HEK293 (cell line): ENCODE data around the gene DVL1.

Experiments
- BCL11A ChIP-seq: fragments of 450-650 bp; formaldehyde crosslinking; IDR thresholded peaks from 2 replicates; pipeline ENCODE4 v1.5.1; 2016; ENCODE audit warnings: low read depth, missing biosample characterization, missing genetic modification characterization
- GFI1B ChIP-seq: fragments of 450-650 bp; formaldehyde crosslinking; IDR thresholded peaks from 2 replicates; pipeline ENCODE4 v1.5.1; 2016; ENCODE audit warnings: missing biosample characterization, missing genetic modification characterization
- SP7 ChIP-seq: fragments of 450-650 bp; formaldehyde crosslinking; IDR thresholded peaks from 2 replicates; pipeline ENCODE4 v1.5.1; 2016; ENCODE audit warnings: missing biosample characterization, missing genetic modification characterization
- WT1 ChIP-seq: fragments of 450-650 bp; formaldehyde crosslinking; IDR thresholded peaks from 2 replicates; pipeline ENCODE4 v1.5.1; 2016; ENCODE audit warnings: missing biosample characterization, missing genetic modification characterization
- ZBTB17 ChIP-seq: fragments of 450-650 bp; formaldehyde crosslinking; IDR thresholded peaks from 2 replicates; pipeline ENCODE4 v1.5.1; 2016; ENCODE audit warnings: missing biosample characterization, missing genetic modification characterization
- ZBTB8A ChIP-seq: fragments of 450-650 bp; formaldehyde crosslinking; IDR thresholded peaks from 2 replicates; pipeline ENCODE4 v1.5.1; 2016; ENCODE audit warnings: missing biosample characterization, missing genetic modification characterization
- ZFHX2 ChIP-seq: fragments of 450-650 bp; formaldehyde crosslinking; conservative IDR thresholded peaks from 2 replicates; pipeline ENCODE4 v1.5.1; 2016; ENCODE audit warnings: missing biosample characterization, missing genetic modification characterization
- ZNF10 ChIP-seq: fragments of 450-650 bp; formaldehyde crosslinking; IDR thresholded peaks from 2 replicates; pipeline ENCODE4 v1.5.1; 2017; ENCODE audit warnings: missing biosample characterization, missing genetic modification characterization
- ZNF138 ChIP-seq: fragments of 450-650 bp; formaldehyde crosslinking; IDR thresholded peaks from 2 replicates; pipeline ENCODE4 v1.5.1; 2016; ENCODE audit warnings: missing biosample characterization, missing genetic modification characterization, borderline replicate concordance
- ZNF155 ChIP-seq: fragments of 450-650 bp; formaldehyde crosslinking; IDR thresholded peaks from 2 replicates; pipeline ENCODE4 v1.5.1; 2016; ENCODE audit warnings: missing biosample characterization, missing genetic modification characterization
- ZNF184 ChIP-seq: fragments of 450-650 bp; IDR thresholded peaks from 2 replicates; pipeline ENCODE4 v1.5.1; 2018; ENCODE audit warnings: missing biosample characterization, mild to moderate bottlenecking, missing genetic modification characterization
- ZNF214 ChIP-seq: fragments of 450-650 bp; formaldehyde crosslinking; IDR thresholded peaks from 2 replicates; pipeline ENCODE4 v1.5.1; 2017; ENCODE audit warnings: missing biosample characterization, mild to moderate bottlenecking, missing genetic modification characterization, borderline replicate concordance
- ZNF366 ChIP-seq: fragments of 450-650 bp; formaldehyde crosslinking; conservative IDR thresholded peaks from 2 replicates; pipeline ENCODE4 v1.5.1; 2016; ENCODE audit warnings: missing biosample characterization, missing genetic modification characterization
- ZNF391 ChIP-seq: fragments of 450-650 bp; formaldehyde crosslinking; IDR thresholded peaks from 2 replicates; pipeline ENCODE4 v1.5.1; 2016; ENCODE audit warnings: low read depth, missing biosample characterization, missing genetic modification characterization, borderline replicate concordance
- ZNF416 ChIP-seq: fragments of 450-650 bp; formaldehyde crosslinking; IDR thresholded peaks from 2 replicates; pipeline ENCODE4 v1.5.1; 2016; ENCODE audit warnings: missing biosample characterization, missing genetic modification characterization
- ZNF529 ChIP-seq: fragments of 450-650 bp; formaldehyde crosslinking; IDR thresholded peaks from 2 replicates; pipeline ENCODE4 v1.5.1; 2017; ENCODE audit warnings: missing genetic modification characterization, missing biosample characterization; ENCODE audit not compliant: insufficient replicate concordance
- ZNF530 ChIP-seq: fragments of 450-650 bp; formaldehyde crosslinking; IDR thresholded peaks from 2 replicates; pipeline ENCODE4 v1.5.1; 2016; ENCODE audit warnings: low read depth, missing biosample characterization, missing genetic modification characterization
- ZNF549 ChIP-seq: fragments of 450-650 bp; IDR thresholded peaks from 2 replicates; pipeline ENCODE4 v1.5.1; 2018; ENCODE audit warnings: missing biosample characterization, missing genetic modification characterization, mild to moderate bottlenecking, inconsistent platforms, moderate library complexity
- ZNF560 ChIP-seq: fragments of 450-650 bp; formaldehyde crosslinking; IDR thresholded peaks from 2 replicates; pipeline ENCODE4 v1.5.1; 2017; ENCODE audit warnings: missing biosample characterization, missing genetic modification characterization, borderline replicate concordance
- ZNF629 ChIP-seq: fragments of 450-650 bp; formaldehyde crosslinking; IDR thresholded peaks from 2 replicates; pipeline ENCODE4 v1.5.1; 2017; ENCODE audit warnings: missing biosample characterization, missing genetic modification characterization
- ZNF792 ChIP-seq: fragments of 450-650 bp; formaldehyde crosslinking; IDR thresholded peaks from 2 replicates; pipeline ENCODE4 v1.5.1; 2016; ENCODE audit warnings: missing biosample characterization, missing genetic modification characterization
- TF ChIP-seq, protein P1 (sequence below): fragments of 450-650 bp; formaldehyde crosslinking; IDR thresholded peaks from 2 replicates; pipeline ENCODE4 v1.5.1; 2017; ENCODE audit warnings: missing biosample characterization, missing genetic modification characterization
- TF ChIP-seq, protein P2 (sequence below): fragments of 450-650 bp; formaldehyde crosslinking; IDR thresholded peaks from 2 replicates; pipeline ENCODE4 v1.5.1; 2016; ENCODE audit warnings: missing biosample characterization, missing genetic modification characterization
- TF ChIP-seq, protein P3 (sequence below): fragments of 450-650 bp; formaldehyde crosslinking; IDR thresholded peaks from 2 replicates; pipeline ENCODE4 v1.5.1; 2017; ENCODE audit warnings: missing biosample characterization, missing genetic modification characterization
- TF ChIP-seq, protein P4 (sequence below): fragments of 450-650 bp; formaldehyde crosslinking; IDR thresholded peaks from 2 replicates; pipeline ENCODE4 v1.5.1; 2017; ENCODE audit warnings: missing biosample characterization, missing genetic modification characterization
- TF ChIP-seq, protein P5 (sequence below): fragments of 450-650 bp; formaldehyde crosslinking; conservative IDR thresholded peaks from 2 replicates; pipeline ENCODE4 v1.5.1; 2016; ENCODE audit warnings: low read depth, missing biosample characterization, missing genetic modification characterization
- TF ChIP-seq, protein P6 (sequence below): fragments of 450-650 bp; formaldehyde crosslinking; IDR thresholded peaks from 2 replicates; pipeline ENCODE4 v1.5.1; 2017; ENCODE audit warnings: missing biosample characterization, missing genetic modification characterization

DVL1 gene

DNA sequence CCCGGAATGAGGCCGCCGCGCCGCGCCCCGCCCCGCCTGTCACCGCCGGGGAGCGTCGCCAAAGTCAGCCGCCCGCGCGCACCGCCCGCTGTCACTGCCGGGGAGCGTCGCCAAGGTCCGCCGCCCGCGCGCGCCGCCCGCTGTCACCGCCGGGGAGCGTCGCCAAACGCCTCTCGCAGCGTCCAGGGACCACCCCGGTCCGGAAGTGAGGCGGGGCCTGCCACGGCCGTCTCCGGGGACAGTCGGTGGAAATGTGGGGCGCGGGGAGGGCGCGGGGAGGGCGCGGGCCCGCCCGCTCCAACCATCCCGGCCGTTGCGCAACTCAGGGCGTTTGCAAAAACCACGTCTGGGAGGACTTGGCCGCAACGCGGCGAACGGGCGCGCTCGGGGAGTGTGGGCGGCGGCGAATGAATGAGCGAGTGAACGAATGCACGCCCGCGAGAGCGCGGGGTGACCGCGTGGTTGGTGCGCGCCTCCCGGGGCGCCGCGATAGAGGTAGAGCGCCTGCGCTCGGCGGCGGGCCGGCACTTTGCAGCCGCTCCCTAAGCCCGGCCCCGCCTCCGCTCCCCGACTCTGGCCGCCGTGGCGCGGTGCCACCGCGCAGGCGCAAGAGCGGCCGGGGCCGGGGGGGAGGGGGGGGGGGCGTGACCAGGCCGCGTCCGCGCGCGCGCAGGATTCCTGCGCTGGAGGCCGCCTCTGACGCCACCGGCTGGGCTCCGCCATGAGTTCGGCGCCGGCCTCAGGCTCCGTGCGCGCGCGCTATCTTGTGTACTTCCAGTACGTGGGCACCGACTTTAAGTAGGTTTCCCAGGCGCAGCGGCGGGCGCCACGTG is 41.1 kb downstream of the DVL1 start, which contains the start of the genes ACAP3 and PUSL1 (continued):
- TF ChIP-seq, protein P1, sequence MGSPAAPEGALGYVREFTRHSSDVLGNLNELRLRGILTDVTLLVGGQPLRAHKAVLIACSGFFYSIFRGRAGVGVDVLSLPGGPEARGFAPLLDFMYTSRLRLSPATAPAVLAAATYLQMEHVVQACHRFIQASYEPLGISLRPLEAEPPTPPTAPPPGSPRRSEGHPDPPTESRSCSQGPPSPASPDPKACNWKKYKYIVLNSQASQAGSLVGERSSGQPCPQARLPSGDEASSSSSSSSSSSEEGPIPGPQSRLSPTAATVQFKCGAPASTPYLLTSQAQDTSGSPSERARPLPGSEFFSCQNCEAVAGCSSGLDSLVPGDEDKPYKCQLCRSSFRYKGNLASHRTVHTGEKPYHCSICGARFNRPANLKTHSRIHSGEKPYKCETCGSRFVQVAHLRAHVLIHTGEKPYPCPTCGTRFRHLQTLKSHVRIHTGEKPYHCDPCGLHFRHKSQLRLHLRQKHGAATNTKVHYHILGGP (tag by site-specific recombination) = no peak
- TF ChIP-seq, protein P2, sequence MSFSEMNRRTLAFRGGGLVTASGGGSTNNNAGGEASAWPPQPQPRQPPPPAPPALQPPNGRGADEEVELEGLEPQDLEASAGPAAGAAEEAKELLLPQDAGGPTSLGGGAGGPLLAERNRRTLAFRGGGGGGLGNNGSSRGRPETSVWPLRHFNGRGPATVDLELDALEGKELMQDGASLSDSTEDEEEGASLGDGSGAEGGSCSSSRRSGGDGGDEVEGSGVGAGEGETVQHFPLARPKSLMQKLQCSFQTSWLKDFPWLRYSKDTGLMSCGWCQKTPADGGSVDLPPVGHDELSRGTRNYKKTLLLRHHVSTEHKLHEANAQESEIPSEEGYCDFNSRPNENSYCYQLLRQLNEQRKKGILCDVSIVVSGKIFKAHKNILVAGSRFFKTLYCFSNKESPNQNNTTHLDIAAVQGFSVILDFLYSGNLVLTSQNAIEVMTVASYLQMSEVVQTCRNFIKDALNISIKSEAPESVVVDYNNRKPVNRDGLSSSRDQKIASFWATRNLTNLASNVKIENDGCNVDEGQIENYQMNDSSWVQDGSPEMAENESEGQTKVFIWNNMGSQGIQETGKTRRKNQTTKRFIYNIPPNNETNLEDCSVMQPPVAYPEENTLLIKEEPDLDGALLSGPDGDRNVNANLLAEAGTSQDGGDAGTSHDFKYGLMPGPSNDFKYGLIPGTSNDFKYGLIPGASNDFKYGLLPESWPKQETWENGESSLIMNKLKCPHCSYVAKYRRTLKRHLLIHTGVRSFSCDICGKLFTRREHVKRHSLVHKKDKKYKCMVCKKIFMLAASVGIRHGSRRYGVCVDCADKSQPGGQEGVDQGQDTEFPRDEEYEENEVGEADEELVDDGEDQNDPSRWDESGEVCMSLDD (tag by site-specific recombination) = peak; percentile 99
- no peak; the same call in 1 of the 2 replicates for TF ChIP-seq WT1
- TF ChIP-seq ZNF138 (tag by site-specific recombination) = no peak
- no peak for TF ChIP-seq BCL11A (tag by site-specific recombination)
- TF ChIP-seq ZNF792 = no peak
- TF ChIP-seq ZNF214 (tag by site-specific recombination) = no peak
- TF ChIP-seq ZNF629 = peak; percentile 80
- TF ChIP-seq, protein P3, sequence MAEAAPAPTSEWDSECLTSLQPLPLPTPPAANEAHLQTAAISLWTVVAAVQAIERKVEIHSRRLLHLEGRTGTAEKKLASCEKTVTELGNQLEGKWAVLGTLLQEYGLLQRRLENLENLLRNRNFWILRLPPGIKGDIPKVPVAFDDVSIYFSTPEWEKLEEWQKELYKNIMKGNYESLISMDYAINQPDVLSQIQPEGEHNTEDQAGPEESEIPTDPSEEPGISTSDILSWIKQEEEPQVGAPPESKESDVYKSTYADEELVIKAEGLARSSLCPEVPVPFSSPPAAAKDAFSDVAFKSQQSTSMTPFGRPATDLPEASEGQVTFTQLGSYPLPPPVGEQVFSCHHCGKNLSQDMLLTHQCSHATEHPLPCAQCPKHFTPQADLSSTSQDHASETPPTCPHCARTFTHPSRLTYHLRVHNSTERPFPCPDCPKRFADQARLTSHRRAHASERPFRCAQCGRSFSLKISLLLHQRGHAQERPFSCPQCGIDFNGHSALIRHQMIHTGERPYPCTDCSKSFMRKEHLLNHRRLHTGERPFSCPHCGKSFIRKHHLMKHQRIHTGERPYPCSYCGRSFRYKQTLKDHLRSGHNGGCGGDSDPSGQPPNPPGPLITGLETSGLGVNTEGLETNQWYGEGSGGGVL (tag by site-specific recombination) = peak; percentile 81
- TF ChIP-seq ZFHX2 (tag by site-specific recombination) = peak; percentile 75
- no peak for TF ChIP-seq GFI1B
- TF ChIP-seq ZNF530 = no peak
- TF ChIP-seq, protein P4, sequence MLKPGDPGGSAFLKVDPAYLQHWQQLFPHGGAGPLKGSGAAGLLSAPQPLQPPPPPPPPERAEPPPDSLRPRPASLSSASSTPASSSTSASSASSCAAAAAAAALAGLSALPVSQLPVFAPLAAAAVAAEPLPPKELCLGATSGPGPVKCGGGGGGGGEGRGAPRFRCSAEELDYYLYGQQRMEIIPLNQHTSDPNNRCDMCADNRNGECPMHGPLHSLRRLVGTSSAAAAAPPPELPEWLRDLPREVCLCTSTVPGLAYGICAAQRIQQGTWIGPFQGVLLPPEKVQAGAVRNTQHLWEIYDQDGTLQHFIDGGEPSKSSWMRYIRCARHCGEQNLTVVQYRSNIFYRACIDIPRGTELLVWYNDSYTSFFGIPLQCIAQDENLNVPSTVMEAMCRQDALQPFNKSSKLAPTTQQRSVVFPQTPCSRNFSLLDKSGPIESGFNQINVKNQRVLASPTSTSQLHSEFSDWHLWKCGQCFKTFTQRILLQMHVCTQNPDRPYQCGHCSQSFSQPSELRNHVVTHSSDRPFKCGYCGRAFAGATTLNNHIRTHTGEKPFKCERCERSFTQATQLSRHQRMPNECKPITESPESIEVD (tag by site-specific recombination) = no peak
- no peak for TF ChIP-seq ZNF549 (tag by site-specific recombination)
- TF ChIP-seq ZBTB17 (tag by site-specific recombination) = 0 out of 2 replicates have a peak, but pooled peaks have one; percentile 50
- TF ChIP-seq ZNF529 (tag by site-specific recombination) = no peak
- TF ChIP-seq, protein P5, sequence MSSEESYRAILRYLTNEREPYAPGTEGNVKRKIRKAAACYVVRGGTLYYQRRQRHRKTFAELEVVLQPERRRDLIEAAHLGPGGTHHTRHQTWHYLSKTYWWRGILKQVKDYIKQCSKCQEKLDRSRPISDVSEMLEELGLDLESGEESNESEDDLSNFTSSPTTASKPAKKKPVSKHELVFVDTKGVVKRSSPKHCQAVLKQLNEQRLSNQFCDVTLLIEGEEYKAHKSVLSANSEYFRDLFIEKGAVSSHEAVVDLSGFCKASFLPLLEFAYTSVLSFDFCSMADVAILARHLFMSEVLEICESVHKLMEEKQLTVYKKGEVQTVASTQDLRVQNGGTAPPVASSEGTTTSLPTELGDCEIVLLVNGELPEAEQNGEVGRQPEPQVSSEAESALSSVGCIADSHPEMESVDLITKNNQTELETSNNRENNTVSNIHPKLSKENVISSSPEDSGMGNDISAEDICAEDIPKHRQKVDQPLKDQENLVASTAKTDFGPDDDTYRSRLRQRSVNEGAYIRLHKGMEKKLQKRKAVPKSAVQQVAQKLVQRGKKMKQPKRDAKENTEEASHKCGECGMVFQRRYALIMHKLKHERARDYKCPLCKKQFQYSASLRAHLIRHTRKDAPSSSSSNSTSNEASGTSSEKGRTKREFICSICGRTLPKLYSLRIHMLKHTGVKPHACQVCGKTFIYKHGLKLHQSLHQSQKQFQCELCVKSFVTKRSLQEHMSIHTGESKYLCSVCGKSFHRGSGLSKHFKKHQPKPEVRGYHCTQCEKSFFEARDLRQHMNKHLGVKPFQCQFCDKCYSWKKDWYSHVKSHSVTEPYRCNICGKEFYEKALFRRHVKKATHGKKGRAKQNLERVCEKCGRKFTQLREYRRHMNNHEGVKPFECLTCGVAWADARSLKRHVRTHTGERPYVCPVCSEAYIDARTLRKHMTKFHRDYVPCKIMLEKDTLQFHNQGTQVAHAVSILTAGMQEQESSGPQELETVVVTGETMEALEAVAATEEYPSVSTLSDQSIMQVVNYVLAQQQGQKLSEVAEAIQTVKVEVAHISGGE (tag by site-specific recombination) = peak; percentile 61; the same call in 1 of the 2 replicates
- no peak for TF ChIP-seq ZNF416
- TF ChIP-seq, protein P6, sequence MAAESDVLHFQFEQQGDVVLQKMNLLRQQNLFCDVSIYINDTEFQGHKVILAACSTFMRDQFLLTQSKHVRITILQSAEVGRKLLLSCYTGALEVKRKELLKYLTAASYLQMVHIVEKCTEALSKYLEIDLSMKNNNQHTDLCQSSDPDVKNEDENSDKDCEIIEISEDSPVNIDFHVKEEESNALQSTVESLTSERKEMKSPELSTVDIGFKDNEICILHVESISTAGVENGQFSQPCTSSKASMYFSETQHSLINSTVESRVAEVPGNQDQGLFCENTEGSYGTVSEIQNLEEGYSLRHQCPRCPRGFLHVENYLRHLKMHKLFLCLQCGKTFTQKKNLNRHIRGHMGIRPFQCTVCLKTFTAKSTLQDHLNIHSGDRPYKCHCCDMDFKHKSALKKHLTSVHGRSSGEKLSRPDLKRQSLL = 0 out of 2 replicates have a peak, but pooled peaks have one; percentile 29
- TF ChIP-seq ZNF391 (tag by site-specific recombination) = peak; percentile 80; the same call in 1 of the 2 replicates
- no peak for TF ChIP-seq ZNF560 (tag by site-specific recombination)
- peak; percentile 99 for TF ChIP-seq ZBTB8A
- peak; percentile 95 for TF ChIP-seq ZNF366 (tag by site-specific recombination)
- TF ChIP-seq ZNF155 (tag by site-specific recombination) = no peak
- 0 out of 2 replicates have a peak, but pooled peaks have one; percentile 16 for TF ChIP-seq ZNF10 (tag by site-specific recombination)
- TF ChIP-seq ZNF184 (tag by site-specific recombination) = 0 out of 2 replicates have a peak, but pooled peaks have one; percentile 34
- peak; percentile 89 for TF ChIP-seq SP7 (tag by site-specific recombination)
